Amniotic epithelial cell (primary cell): Measurements from ENCODE around the gene KMO.

ENCODE experiments used
- DNase-seq: peaks from one replicate; pipeline ENCODE4 v3.0.0-alpha.2; 2010; ENCODE audit warnings: low read depth

Gene KMO

GRCh38 chr1:241593186-241593585 is 61.0 kb downstream of the KMO start:
- no peak for DNase-seq

GRCh38 chr1:241596633-241597032 is 64.5 kb downstream of the KMO start:
- DNase-seq, result no peak

GRCh38 chr1:241598249-241598648 is 66.1 kb downstream of the KMO start:
- DNase-seq, result no peak

- DNase-seq, result peak; percentile 85
Observed at GRCh38 chr1:241600496-241600901, 68.3 kb downstream of the KMO start.

GRCh38 chr1:241603731-241604245 is 71.6 kb downstream of the KMO start:
- no peak for DNase-seq

- DNase-seq, result peak; percentile 58
Observed at GRCh38 chr1:241605146-241605805, 73.1 kb downstream of the KMO start.

- no peak for DNase-seq
Observed at GRCh38 chr1:241606544-241606943, 74.4 kb downstream of the KMO start.

- DNase-seq, result no peak
Observed at GRCh38 chr1:241607497-241607896, 75.3 kb downstream of the KMO start.

- peak; percentile 81 for DNase-seq
Observed at GRCh38 chr1:241608379-241609033, 76.3 kb downstream of the KMO start.

GRCh38 chr1:241610056-241610815 is 78.1 kb downstream of the KMO start:
- peak; percentile 82 for DNase-seq

GRCh38 chr1:241611063-241611462 is 78.9 kb downstream of the KMO start:
- DNase-seq, result peak; percentile 81

- DNase-seq, result no peak
Observed at GRCh38 chr1:241611736-241612135, 79.6 kb downstream of the KMO start.

- DNase-seq, result peak; percentile 90
Observed at GRCh38 chr1:241612533-241613477, 80.6 kb downstream of the KMO start.

GRCh38 chr1:241614144-241614543 is 82.0 kb downstream of the KMO start:
- DNase-seq, result no peak

- DNase-seq, result no peak
Observed at GRCh38 chr1:241614572-241614971, 82.4 kb downstream of the KMO start.

- no peak for DNase-seq
Observed at GRCh38 chr1:241615043-241615974, 83.1 kb downstream of the KMO start.

GRCh38 chr1:241617426-241617825 is 85.2 kb downstream of the KMO start:
- DNase-seq, result no peak

GRCh38 chr1:241622669-241623068 is 90.5 kb downstream of the KMO start:
- no peak for DNase-seq

GRCh38 chr1:241624935-241625334 is 92.8 kb downstream of the KMO start:
- DNase-seq, result no peak

GRCh38 chr1:241627453-241628259 is 95.5 kb downstream of the KMO start:
- peak; percentile 76 for DNase-seq
